IMR-90 (cell line): Measurements from ENCODE around the gene TAF4B.

ENCODE experiments used
- BHLHE40 ChIP-seq: fragments of 150-350 bp; IDR thresholded peaks from 2 replicates; pipeline ENCODE4 v1.6.1; 2016; ENCODE audit warnings: mild to moderate bottlenecking, low read depth, low read length
- CTCF ChIP-seq: conservative IDR thresholded peaks from 2 replicates; pipeline ENCODE4 v1.5.1; 2012; ENCODE audit warnings: mild to moderate bottlenecking, low read depth, low read length, improper control_type of control experiment
- POLR2A ChIP-seq: IDR thresholded peaks from 2 replicates; pipeline ENCODE4 v1.6.1; 2012; ENCODE audit warnings: mild to moderate bottlenecking, low read depth, low read length

DNA sequence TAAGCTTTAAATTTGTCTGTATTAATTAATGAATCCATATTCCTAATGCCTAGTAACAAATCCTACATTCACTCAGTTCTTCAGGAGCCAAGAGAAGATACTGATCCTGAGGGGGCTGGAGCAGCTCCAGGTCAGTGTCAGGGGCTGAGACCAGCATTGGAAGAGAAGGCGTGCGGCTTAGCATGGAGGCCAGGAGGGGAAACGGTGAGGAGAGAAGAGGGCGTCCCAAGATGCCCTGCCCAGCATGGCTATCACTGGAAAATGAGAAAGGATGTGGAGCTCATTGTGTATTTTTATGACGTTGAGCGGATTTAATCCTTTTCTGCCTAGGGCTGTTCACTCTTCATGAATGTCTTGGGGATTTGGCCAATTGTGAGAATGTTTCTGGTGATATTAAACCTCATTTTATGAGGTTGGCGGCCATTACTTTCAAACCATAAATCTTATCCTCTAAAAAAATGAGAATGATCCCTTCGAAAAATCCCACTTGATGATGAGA, 190.5 kb downstream of the TAF4B start:
- no peak for TF ChIP-seq CTCF
- TF ChIP-seq POLR2A, result no peak
- no peak for TF ChIP-seq BHLHE40
